K562 (cell line): ENCODE results near the gene CNRIP1. TPM values are rescaled to one million over a fixed set of nuclear protein-coding genes. Genes with fewer than 3 reads are reported as not detected.

ENCODE experiments used
- ATF7 ChIP-seq: fragments of 450-650 bp; IDR thresholded peaks from 2 replicates; pipeline ENCODE4 v1.7.1; 2014; ENCODE audit warnings: mild to moderate bottlenecking, moderate library complexity
- DACH1 ChIP-seq: fragments of 450-650 bp; IDR thresholded peaks from 2 replicates; pipeline ENCODE4 v1.6.1; 2018; ENCODE audit not compliant: partially characterized antibody
- L3MBTL2 ChIP-seq: fragments of 450-650 bp; IDR thresholded peaks from 2 replicates; pipeline ENCODE4 v1.6.1; 2016; ENCODE audit warnings: mild to moderate bottlenecking, moderate library complexity
- MTA3 ChIP-seq: fragments of 450-650 bp; formaldehyde crosslinking; IDR thresholded peaks from 2 replicates; pipeline ENCODE4 v1.6.1; 2017; ENCODE audit warnings: mild to moderate bottlenecking, borderline replicate concordance
- NFIC ChIP-seq: fragments of 450-650 bp; IDR thresholded peaks from 2 replicates; pipeline ENCODE4 v1.6.1; 2017; ENCODE audit warnings: mild to moderate bottlenecking, inconsistent platforms
- NFIX ChIP-seq: fragments of 250-450 bp; sonication (Bioruptor Pico); IDR thresholded peaks from 2 replicates; pipeline ENCODE4 v1.4.0; 2020; ENCODE audit warnings: low read depth, mild to moderate bottlenecking, moderate library complexity
- NR2C2 ChIP-seq, 2 experiments: fragments of 200-800 bp in 1 of 2; sonication (Bioruptor generic) in 1 of 2; sonication (generic) in 1 of 2; formaldehyde crosslinking in 1 of 2; IDR thresholded peaks; 2 replicates each; pipeline versions ENCODE4 v1.6.1 to v1.8.0; 2016 to 2022; ENCODE audit warnings: mild to moderate bottlenecking in 1 of 2, missing compliant biosample characterization in 1 of 2, missing genetic modification characterization in 1 of 2, missing genetic modification reagents in 1 of 2
- PKNOX1 ChIP-seq: fragments of 450-650 bp; IDR thresholded peaks from 2 replicates; pipeline ENCODE4 v1.6.1; 2016
- REST ChIP-seq, 2 experiments: fragments of 450-650 bp; formaldehyde crosslinking in 1 of 2; IDR thresholded peaks; 2 replicates each; pipeline versions ENCODE4 v1.4.0 to v1.6.1; 2014 to 2020; ENCODE audit warnings: mild to moderate bottlenecking in 2 of 2, borderline replicate concordance in 1 of 2, low read depth in 1 of 2
- SRSF3 ChIP-seq: fragments of 200-400 bp; formaldehyde crosslinking; IDR thresholded peaks from 2 replicates; pipeline ENCODE4 v1.6.1; 2016; ENCODE audit warnings: mild to moderate bottlenecking, low read length, moderate library complexity; ENCODE audit not compliant: insufficient read depth
- TCF7 ChIP-seq: sonication (generic); IDR thresholded peaks from 2 replicates; pipeline ENCODE4 v1.6.1; 2016; ENCODE audit warnings: antibody characterized with exemption, borderline replicate concordance
- WHSC1 ChIP-seq: IDR thresholded peaks from one replicate; pipeline ENCODE4 v1.6.1; 2012; ENCODE audit warnings: low read length, control low read depth, inconsistent platforms
- YY1 ChIP-seq, 3 experiments: IDR thresholded peaks; 2 replicates each; pipeline ENCODE4 v1.6.1; 2011; ENCODE audit warnings: low read length in 2 of 3, mild to moderate bottlenecking in 2 of 3, moderate library complexity in 2 of 3, borderline replicate concordance in 1 of 3, control low read depth in 1 of 3, low read depth in 1 of 3; ENCODE audit not compliant: insufficient read depth in 3 of 3, insufficient replicate concordance in 2 of 3, control insufficient read depth in 1 of 3, insufficient read length in 1 of 3; ENCODE audit errors: extremely low read depth in 1 of 3
- ZC3H8 ChIP-seq: fragments of 450-650 bp; IDR thresholded peaks from 2 replicates; pipeline ENCODE4 v1.6.1; 2017
- ZNF316 ChIP-seq: fragments of 450-650 bp; IDR thresholded peaks from 2 replicates; pipeline ENCODE4 v1.6.1; 2016
- ZNF41 ChIP-seq: fragments of 250-450 bp; sonication (Bioruptor Pico); conservative IDR thresholded peaks from 2 replicates; pipeline ENCODE4 v1.4.0; 2020; ENCODE audit warnings: mild to moderate bottlenecking
- ZNF436 ChIP-seq: fragments of 250-450, 450-650 bp; sonication (Bioruptor Pico); formaldehyde crosslinking; IDR thresholded peaks from 2 replicates; pipeline ENCODE4 v1.7.0; 2020; ENCODE audit warnings: mild to moderate bottlenecking
- ZNF445 ChIP-seq: fragments of 250-450 bp; sonication (Bioruptor Pico); IDR thresholded peaks from 2 replicates; pipeline ENCODE4 v1.4.0; 2020; ENCODE audit warnings: low read depth, mild to moderate bottlenecking, moderate library complexity
- ZNF77 ChIP-seq: fragments of 250-450 bp; sonication (Bioruptor Pico); IDR thresholded peaks from 2 replicates; pipeline ENCODE4 v1.5.0; 2020
- polyA plus RNA-seq, 8 experiments: library from polyadenylated mRNA; depleted of rRNA in 4 of 8; stranded (reverse) in 5 of 8; unstranded in 3 of 8; fragments of >200 nt; fragmentation: Nextera tagmentation in 2 of 8; fragmentation: Illumina TruSeq in 1 of 8; extraction: Ambion mirVana in 2 of 8; extraction: Trizol in 1 of 8; gene quantifications; 2 replicates each; pipeline versions ENCODE4 v1.2.1 to v1.2.3, GENCODE V29; 2011 to 2014; ENCODE audit warnings: inconsistent platforms in 1 of 8, missing spikeins in 1 of 8
- total RNA-seq, 7 experiments: library from RNA; depleted of rRNA in 6 of 7; stranded (reverse); fragments of >200 nt in 6 of 7; fragmentation: Illumina TruSeq in 2 of 7; extraction: Trizol in 2 of 7; gene quantifications; 2 replicates each; pipeline versions ENCODE4 v1.2.1 to v1.2.3, GENCODE V29; 2011 to 2021; ENCODE audit warnings: low replicate concordance in 1 of 7

CNRIP1 gene
- total and polyA plus RNA-seq, 9 of the 15 experiments (the other 6 are each of a cell fraction or from before 2014, with no cell fraction given) = 0.59 to 2.1 (median 1.5) TPM

- TF ChIP-seq REST (IDR thresholded peaks at IDR 0.05; ENCODE audit: borderline replicate concordance) (peak; percentile 96), REST (CRISPR knock-in tag; IDR thresholded peaks at IDR 0.05; ENCODE audit: low read depth) (peak; percentile 88), ATF7 (no peak), ZNF436 (CRISPR knock-in tag) (no peak), DACH1 (peak; percentile 8), NFIC (peak; percentile 96), WHSC1 (no peak), ZNF316 (peak; percentile 78), TCF7 (no peak), ZNF445 (CRISPR knock-in tag) (no peak), YY1 (IDR thresholded peaks at IDR 0.05; ENCODE audit: borderline replicate concordance in 1 of 3, control insufficient read depth in 1 of 3, extremely low read depth in 1 of 3, insufficient read depth in 3 of 3, insufficient read length in 1 of 3, insufficient replicate concordance in 2 of 3, low read depth in 1 of 3, low read length in 2 of 3) (peak in 1 of 3 experiments; percentile 9), ZNF41 (no peak), ZNF77 (CRISPR knock-in tag) (no peak), L3MBTL2 (no peak), SRSF3 (no peak), NFIX (CRISPR knock-in tag) (peak; percentile 53; the same call in 1 of the 2 replicates), ZC3H8 (no peak), NR2C2 (CRISPR knock-in tag; IDR thresholded peaks at IDR 0.05) (no peak), NR2C2 (tag; IDR thresholded peaks at IDR 0.05) (peak; percentile 61; the same call in 1 of the 2 replicates), PKNOX1 (peak; percentile 25; the same call in 1 of the 2 replicates), MTA3 (no peak)
Measured at GRCh38 chr2:68320118-68320641, 431 bp upstream of the CNRIP1 start (continued).
